ENCODE data around the gene GLG1. TPM values are rescaled to one million over a fixed set of nuclear protein-coding genes. Genes with fewer than 3 reads are reported as not detected.

GLG1 gene
- total RNA-seq, 1 experiment from 2014 or later: 237 TPM

DNA sequence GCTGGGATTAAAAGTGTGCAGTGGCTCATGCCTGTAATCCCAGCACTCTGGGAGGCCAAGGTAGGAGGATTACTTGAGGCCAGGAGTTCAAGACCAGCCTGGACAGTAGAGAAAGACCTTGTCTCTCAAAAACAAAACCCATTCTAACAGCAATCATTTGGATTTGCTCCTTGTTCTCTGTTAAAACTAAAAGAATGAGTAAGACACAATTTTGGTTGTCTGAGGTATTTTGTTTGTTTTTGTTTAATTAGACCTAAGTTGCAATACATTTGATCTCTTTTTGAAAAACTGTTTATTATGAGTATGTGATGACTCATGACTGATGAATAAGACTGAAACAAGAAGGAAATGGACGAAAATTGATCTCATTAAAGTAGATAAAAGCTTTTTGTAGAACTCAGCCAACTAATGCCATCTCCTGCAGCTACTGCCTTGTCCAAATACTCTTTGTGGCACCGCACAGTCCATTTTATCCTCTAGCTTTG is 29.0 kb downstream of the GLG1 start (continued):
- no peak for TF ChIP-seq REST (IDR thresholded peaks at IDR 0.05; ENCODE audit: low read depth)

- RAD21 ChIA-PET (ENCODE audit: low non-redundant PET in 1 of 2, low total read pairs in 2 of 2, uncharacterized antibody in 2 of 2, unreplicated experiment in 2 of 2): no interaction called here
- Histone ChIP-seq H3K4me2 (ENCODE audit: low read length) (peak overlapping the region; percentile 28; the same call in 1 of the 2 replicates), H3K27ac (ENCODE audit: low read depth, low read length) (peak overlapping the region; percentile 84), H3K4me3 (replicated peaks in 1 of 2; ENCODE audit: low read depth in 1 of 2, low read length in 2 of 2) (no peak overlapping the region), H3K9me2 (ENCODE audit: insufficient read depth) (no peaks in the 10 kb centered on the region), H2AFZ (ENCODE audit: low read depth, low read length, poor library complexity, severe bottlenecking) (no peak overlapping the region), H3K27me3 (ENCODE audit: insufficient read depth, low read length) (no peaks in the 10 kb centered on the region), H4K20me1 (ENCODE audit: insufficient read depth) (peaks cover 8% of the 10 kb centered on the region; the same call in 1 of the 2 replicates), H3K79me2 (ENCODE audit: insufficient read depth, low read length) (peaks cover 92% of the 10 kb centered on the region), H3K4me1 (ENCODE audit: control insufficient read depth in 1 of 2, insufficient read depth in 2 of 2, low read length in 2 of 2) (peaks cover 81 to 94% of the 10 kb centered on the region in 2 experiments), H3K36me3 (ENCODE audit: control insufficient read depth in 1 of 2, insufficient read depth in 2 of 2, low read length in 2 of 2) (no peaks in the 10 kb centered on the region), H3K9me3 (ENCODE audit: control insufficient read depth in 1 of 2, insufficient read depth in 1 of 2, low read depth in 1 of 2, low read length in 2 of 2) (no peaks in the 10 kb centered on the region), H3K9ac (ENCODE audit: low read length) (no peak overlapping the region)
- ATAC-seq: no peak
- POLR2A ChIA-PET: no interaction called here
- BruUV-seq (replicated peaks): no TSS peak
- TF ChIP-seq POLR2A (IDR thresholded peaks at IDR 0.05; ENCODE audit: borderline replicate concordance, extremely low read depth, insufficient read depth, insufficient read length): no peak
- TF ChIP-seq MAX (IDR thresholded peaks at IDR 0.05): no peak
- no peak for TF ChIP-seq ZFX (IDR thresholded peaks at IDR 0.05)
- TF ChIP-seq TCF7L2 (IDR thresholded peaks at IDR 0.05; ENCODE audit: borderline replicate concordance, extremely low read depth, insufficient read depth, insufficient read length): no peak
- TF ChIP-seq, protein P1, sequence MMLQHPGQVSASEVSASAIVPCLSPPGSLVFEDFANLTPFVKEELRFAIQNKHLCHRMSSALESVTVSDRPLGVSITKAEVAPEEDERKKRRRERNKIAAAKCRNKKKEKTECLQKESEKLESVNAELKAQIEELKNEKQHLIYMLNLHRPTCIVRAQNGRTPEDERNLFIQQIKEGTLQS (IDR thresholded peaks at IDR 0.05): no peak
- TF ChIP-seq RAD21 (IDR thresholded peaks at IDR 0.05; ENCODE audit: low read depth): no peak
- TF ChIP-seq REST (IDR thresholded peaks at IDR 0.05; ENCODE audit: low read depth): no peak
- TF ChIP-seq JUND (IDR thresholded peaks at IDR 0.05): no peak
- TF ChIP-seq SRF (IDR thresholded peaks at IDR 0.05; ENCODE audit: low read depth): no peak
- TF ChIP-seq POLR2AphosphoS5 (IDR thresholded peaks at IDR 0.05; ENCODE audit: low read depth, low read length): no peak
- no peak for TF ChIP-seq EZH2 (IDR thresholded peaks at IDR 0.05)
- TF ChIP-seq CEBPB (IDR thresholded peaks at IDR 0.05; ENCODE audit: low read depth): no peak
- no peak for TF ChIP-seq SIN3A (IDR thresholded peaks at IDR 0.05; ENCODE audit: low read depth)
- no peak for TF ChIP-seq YY1 (IDR thresholded peaks at IDR 0.05; ENCODE audit: extremely low read depth, insufficient replicate concordance, low read depth, low read length)
- intact Hi-C loops (cut with micrococcal nuclease): no loop called here
- DNase-seq (ENCODE audit: low read depth, low spot score): no peak
- CTCF ChIA-PET: no interaction called here
Observed at GRCh38 chr16:74575807-74576643, 30.9 kb downstream of the GLG1 start.
